GM21529 (cell line): ENCODE measurements around the gene OPRL1.

Experiments
- ATAC-seq: cut with Tn5 transposase; IDR thresholded peaks from one replicate; pipeline ENCODE4 v1.9.1; 2021; ENCODE audit not compliant: unreplicated experiment

The OPRL1 gene

GRCh38 chr20:64101731-64102621 lies 22.1 kb downstream of the OPRL1 start:
- no peak for ATAC-seq

GRCh38 chr20:64102647-64103354 lies 22.9 kb downstream of the OPRL1 start:
- no peak for ATAC-seq

GRCh38 chr20:64103871-64104666 lies 24.2 kb downstream of the OPRL1 start:
- ATAC-seq, result no peak

- ATAC-seq, result no peak
These were observed 25.0 kb downstream of the OPRL1 start for GRCh38 chr20:64104667-64105451.

GRCh38 chr20:64105846-64106434 lies 26.1 kb downstream of the OPRL1 start:
- no peak for ATAC-seq

- no peak for ATAC-seq
These were observed 26.6 kb downstream of the OPRL1 start for GRCh38 chr20:64106435-64106961.

GRCh38 chr20:64106981-64107735 lies 27.3 kb downstream of the OPRL1 start, which contains the start of gene NPBWR2:
Gene NPBWR2 (minus strand): TSS chr20:64107565. CDS start chr20:64106831, 734 bp downstream.
- no peak for ATAC-seq

- no peak for ATAC-seq
These were observed 28.0 kb downstream of the OPRL1 start for GRCh38 chr20:64107736-64108457.

GRCh38 chr20:64108731-64109681 lies 29.1 kb downstream of the OPRL1 start:
- ATAC-seq, result no peak

GRCh38 chr20:64109831-64110391 lies 30.0 kb downstream of the OPRL1 start:
- no peak for ATAC-seq

- ATAC-seq, result no peak
These were observed 30.7 kb downstream of the OPRL1 start for GRCh38 chr20:64110411-64111068.

GRCh38 chr20:64111841-64112641 lies 32.2 kb downstream of the OPRL1 start:
- no peak for ATAC-seq

GRCh38 chr20:64112691-64113443 lies 33.0 kb downstream of the OPRL1 start:
- ATAC-seq, result no peak

- no peak for ATAC-seq
These were observed 33.5 kb downstream of the OPRL1 start for GRCh38 chr20:64113444-64113775.

- no peak for ATAC-seq
These were observed 34.0 kb downstream of the OPRL1 start for GRCh38 chr20:64113796-64114355.
